GM19025 (cell line): Measurements from ENCODE around the gene KRTAP10-7.

ENCODE experiments used
- ATAC-seq: cut with Tn5 transposase; IDR thresholded peaks from one replicate; pipeline ENCODE4 v1.9.1; 2021; ENCODE audit warnings: mild to moderate bottlenecking, low read depth, moderate library complexity; ENCODE audit not compliant: unreplicated experiment

The KRTAP10-7 gene

GRCh38 chr21:44650973-44651675, 50.7 kb downstream of the KRTAP10-7 start:
- no peak for ATAC-seq
